ENCODE results near the gene GPR132.

Gene GPR132

DNA sequence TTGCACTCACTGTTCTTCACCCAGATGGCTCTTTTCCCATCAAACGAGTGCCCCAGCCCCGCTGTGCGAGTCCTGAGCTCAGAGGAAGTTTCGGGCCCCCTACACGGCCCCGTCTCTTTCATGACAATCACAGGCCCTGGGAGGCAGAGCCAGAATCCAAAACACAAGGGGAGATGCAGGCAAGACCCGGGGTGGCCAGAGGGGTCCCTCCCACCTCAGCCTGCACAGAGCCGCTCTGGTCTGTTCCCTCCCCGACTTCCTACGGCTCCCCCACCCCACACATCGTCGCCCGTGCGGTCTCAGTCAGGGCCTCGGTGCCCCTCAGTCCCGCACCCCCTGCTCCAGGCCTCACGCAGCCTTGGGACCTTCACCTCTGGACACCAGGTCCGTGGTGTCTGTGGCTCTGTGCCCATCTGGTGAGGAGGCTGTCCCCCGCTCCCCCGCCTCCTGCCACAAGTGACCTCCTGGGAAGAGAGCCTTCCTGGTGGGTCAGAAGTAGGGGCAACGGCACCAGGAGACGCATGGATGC is 8.9 kb downstream of the GPR132 start:
- CTCF ChIA-PET, result interaction anchor here (13.0 to 14.7 kb wide), 2 partner anchors 12 to 32 kb away, joined by 140 to 148 read pairs; no protein-coding TSS in a partner anchor
- DNase-seq (ENCODE audit: extremely low spot score), result no peak

DNA sequence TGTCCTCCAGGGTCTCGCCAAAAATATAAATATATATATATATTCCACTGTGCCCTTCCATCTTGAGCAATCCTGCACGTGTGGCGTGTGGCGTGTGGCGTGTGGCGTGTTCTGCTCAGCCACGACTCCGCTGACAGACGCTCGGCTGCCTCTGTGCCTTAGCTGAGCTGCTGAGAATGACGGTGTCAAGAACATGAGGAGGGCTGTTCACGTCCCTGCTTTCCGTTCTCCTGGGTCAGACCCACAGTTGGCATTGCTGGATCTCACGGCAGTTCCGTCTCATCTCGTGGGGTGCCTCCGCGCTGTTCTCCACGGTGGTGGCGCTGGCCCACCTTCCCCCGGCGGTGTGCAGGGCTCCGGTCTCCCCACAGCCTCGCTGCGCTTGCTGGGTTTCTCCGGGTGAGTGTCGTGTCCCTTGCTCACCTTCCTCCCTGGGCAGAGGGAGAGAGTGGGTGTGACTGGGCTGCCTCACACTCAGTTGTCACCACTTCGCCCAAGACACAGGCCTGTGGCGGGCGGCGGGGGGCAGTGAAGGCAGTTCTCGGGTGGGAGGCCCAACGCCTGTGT is 9.4 kb downstream of the GPR132 start:
- TF ChIP-seq, protein P1, sequence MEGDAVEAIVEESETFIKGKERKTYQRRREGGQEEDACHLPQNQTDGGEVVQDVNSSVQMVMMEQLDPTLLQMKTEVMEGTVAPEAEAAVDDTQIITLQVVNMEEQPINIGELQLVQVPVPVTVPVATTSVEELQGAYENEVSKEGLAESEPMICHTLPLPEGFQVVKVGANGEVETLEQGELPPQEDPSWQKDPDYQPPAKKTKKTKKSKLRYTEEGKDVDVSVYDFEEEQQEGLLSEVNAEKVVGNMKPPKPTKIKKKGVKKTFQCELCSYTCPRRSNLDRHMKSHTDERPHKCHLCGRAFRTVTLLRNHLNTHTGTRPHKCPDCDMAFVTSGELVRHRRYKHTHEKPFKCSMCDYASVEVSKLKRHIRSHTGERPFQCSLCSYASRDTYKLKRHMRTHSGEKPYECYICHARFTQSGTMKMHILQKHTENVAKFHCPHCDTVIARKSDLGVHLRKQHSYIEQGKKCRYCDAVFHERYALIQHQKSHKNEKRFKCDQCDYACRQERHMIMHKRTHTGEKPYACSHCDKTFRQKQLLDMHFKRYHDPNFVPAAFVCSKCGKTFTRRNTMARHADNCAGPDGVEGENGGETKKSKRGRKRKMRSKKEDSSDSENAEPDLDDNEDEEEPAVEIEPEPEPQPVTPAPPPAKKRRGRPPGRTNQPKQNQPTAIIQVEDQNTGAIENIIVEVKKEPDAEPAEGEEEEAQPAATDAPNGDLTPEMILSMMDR (IDR thresholded peaks at IDR 0.05; ENCODE audit: control extremely low read depth, extremely low read depth, low read depth, missing control alignments), result no peak

More for the DNA sequence above, 8.9 kb downstream of the GPR132 start:
- TF ChIP-seq, protein P1 (IDR thresholded peaks at IDR 0.05; ENCODE audit: control extremely low read depth, extremely low read depth, low read depth, missing control alignments), result no peak
- POLR2A ChIA-PET, result no interaction called here

DNA sequence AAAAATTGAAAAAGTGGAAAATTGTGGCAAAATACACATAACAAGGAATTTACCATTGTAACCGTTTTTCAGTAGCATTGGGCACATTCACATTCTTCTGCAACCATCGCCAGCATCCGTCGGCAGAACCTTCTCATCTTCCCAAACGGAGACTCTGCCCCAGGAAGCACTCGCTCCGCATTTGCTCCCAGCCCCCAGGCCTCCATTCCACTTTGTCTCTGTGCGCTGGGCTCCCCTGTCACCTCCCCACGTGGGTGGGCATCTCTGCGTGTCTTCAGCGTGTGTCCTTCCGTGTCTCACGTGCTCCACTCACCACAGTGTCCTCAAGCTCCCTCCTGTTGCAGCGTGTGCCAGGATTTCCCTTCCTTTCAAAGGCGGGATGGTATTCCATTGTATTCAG is 9.9 kb downstream of the GPR132 start:
- TF ChIP-seq, protein P1 (IDR thresholded peaks at IDR 0.05; ENCODE audit: control extremely low read depth, extremely low read depth, low read depth, missing control alignments), result no peak
- ChIA-PET POLR2A (no interaction called here), CTCF (interaction anchor here (13.0 to 14.7 kb wide), 2 partner anchors 11 to 33 kb away, joined by 140 to 148 read pairs; no protein-coding TSS in a partner anchor)
- DNase-seq (ENCODE audit: extremely low spot score), result no peak

More for the DNA sequence above, 9.4 kb downstream of the GPR132 start:
- ChIA-PET CTCF (interaction anchor here (13.0 to 14.7 kb wide), 2 partner anchors 11 to 32 kb away, joined by 140 to 148 read pairs; no protein-coding TSS in a partner anchor), POLR2A (no interaction called here)
- DNase-seq (ENCODE audit: extremely low spot score), result no peak

DNA sequence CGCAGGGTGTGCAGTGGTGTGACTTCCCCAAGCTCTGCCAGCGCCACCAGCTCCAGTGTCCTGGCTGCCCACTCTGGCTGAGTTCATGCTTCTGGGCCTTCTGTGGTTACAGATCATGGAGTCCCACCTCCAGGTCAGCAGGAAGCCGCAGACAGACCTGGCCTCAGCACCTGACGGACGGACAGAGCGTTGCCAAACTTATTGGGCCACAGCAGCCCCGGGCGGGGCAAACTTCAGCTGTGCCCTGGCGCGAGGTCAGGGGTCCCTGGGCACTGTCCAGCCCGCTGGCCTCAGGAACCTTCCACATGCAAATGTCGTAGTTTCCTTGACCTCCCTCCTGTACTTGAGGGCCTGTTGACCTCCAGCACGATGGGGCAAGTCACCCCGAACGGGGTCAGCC is 11.2 kb downstream of the GPR132 start:
- no peak for DNase-seq (ENCODE audit: extremely low spot score)
- TF ChIP-seq, protein P1 (IDR thresholded peaks at IDR 0.05; ENCODE audit: control extremely low read depth, extremely low read depth, low read depth, missing control alignments), result no peak
- ChIA-PET POLR2A (no interaction called here), CTCF (interaction anchor here (0.6 to 14.7 kb wide), 4 partner anchors 9 to 135 kb away, joined by 3 to 148 read pairs (median 6); no protein-coding TSS in a partner anchor)

DNA sequence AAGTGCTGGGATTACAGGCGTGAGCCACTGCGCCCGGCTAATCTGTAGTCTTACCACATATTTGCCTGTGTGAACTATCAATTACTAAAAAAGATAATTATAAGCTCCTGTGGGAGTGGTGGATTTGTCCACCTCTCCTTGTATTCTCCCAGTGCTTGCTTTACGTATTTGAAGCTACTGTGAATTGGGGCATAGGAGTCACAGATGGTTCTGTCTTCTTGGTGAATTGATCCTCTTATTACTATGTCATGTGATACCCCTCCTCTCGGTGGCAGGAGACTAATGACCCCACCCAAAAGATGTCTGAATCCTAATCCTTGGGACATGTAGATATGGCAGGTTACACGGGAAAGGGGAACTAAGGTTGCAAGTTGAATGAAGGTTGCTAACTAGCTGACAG is 11.8 kb downstream of the GPR132 start:
- TF ChIP-seq, protein P1 (IDR thresholded peaks at IDR 0.05; ENCODE audit: control extremely low read depth, extremely low read depth, low read depth, missing control alignments), result no peak
- ChIA-PET POLR2A (no interaction called here), CTCF (interaction anchor here (0.6 to 14.7 kb wide), 4 partner anchors 9 to 135 kb away, joined by 3 to 148 read pairs (median 6); no protein-coding TSS in a partner anchor)
- DNase-seq (ENCODE audit: extremely low spot score), result no peak

DNA sequence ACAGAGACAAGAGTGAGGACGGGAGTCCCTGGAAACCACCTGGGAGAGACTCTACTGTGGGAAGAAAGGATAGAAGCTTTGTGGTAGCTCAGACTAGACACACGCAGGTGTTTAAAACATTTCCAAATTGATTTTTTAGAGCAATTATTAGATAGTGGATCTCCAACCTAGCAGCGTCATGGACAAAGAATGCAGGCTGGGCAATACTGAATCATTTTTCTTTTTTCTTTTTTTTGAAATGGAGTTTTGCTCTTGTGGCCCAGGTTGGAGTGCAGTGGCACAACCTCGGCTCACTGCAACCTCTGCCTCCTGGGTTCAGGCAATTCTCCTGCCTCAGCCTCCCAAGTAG is 13.1 kb downstream of the GPR132 start:
- ChIA-PET POLR2A (no interaction called here), CTCF (interaction anchor here (14.7 kb wide), 1 partner anchor 7 kb away, joined by 148 read pairs; no protein-coding TSS in a partner anchor)
- DNase-seq (ENCODE audit: extremely low spot score), result no peak
- TF ChIP-seq, protein P1 (IDR thresholded peaks at IDR 0.05; ENCODE audit: control extremely low read depth, extremely low read depth, low read depth, missing control alignments), result no peak

All from GM10248 (cell line).